GM03348 (cell line): ENCODE measurements around the gene RP9.
A peak's percentile ranks its signal among the peaks of the same experiment; 100 is the strongest.

ENCODE experiments used
- DNase-seq: peaks from one replicate; pipeline ENCODE4 v3.0.0; 2012; ENCODE audit warnings: low spot score

Gene RP9

GRCh38 chr7:33109005-33109757 is at the start of gene RP9:
Gene RP9, minus strand, starts transcription at chr7:33109404. Its CDS starts 32 bp downstream, at chr7:33109372.
- DNase-seq = peak; percentile 93

GRCh38 chr7:33157781-33158180 is 48.6 kb upstream of the RP9 start:
- no peak for DNase-seq

GRCh38 chr7:33157311-33157710 is 48.1 kb upstream of the RP9 start:
- peak; percentile 30 for DNase-seq

GRCh38 chr7:33156441-33156840 is 47.2 kb upstream of the RP9 start:
- no peak for DNase-seq

GRCh38 chr7:33155811-33156210 is 46.6 kb upstream of the RP9 start:
- DNase-seq = peak; percentile 49

GRCh38 chr7:33152087-33152486 is 42.9 kb upstream of the RP9 start:
- no peak for DNase-seq

GRCh38 chr7:33145156-33145555 is 36.0 kb upstream of the RP9 start:
- no peak for DNase-seq

- no peak for DNase-seq
Observed at GRCh38 chr7:33143996-33144718, 35.0 kb upstream of the RP9 start.

- no peak for DNase-seq
Observed at GRCh38 chr7:33142585-33142984, 33.4 kb upstream of the RP9 start.

- DNase-seq = no peak
Observed at GRCh38 chr7:33137103-33137502, 27.9 kb upstream of the RP9 start.

- peak; percentile 16 for DNase-seq
Observed at GRCh38 chr7:33130184-33130583, 21.0 kb upstream of the RP9 start.

GRCh38 chr7:33129806-33130153 is 20.6 kb upstream of the RP9 start:
- DNase-seq = peak; percentile 13

- DNase-seq = peak; percentile 98
Observed at GRCh38 chr7:33128990-33129805, 20.0 kb upstream of the RP9 start, which contains the start of gene BBS9. Gene BBS9, plus strand, starts transcription at chr7:33129564. Its CDS starts 16,689 bp downstream, at chr7:33146253.

GRCh38 chr7:33128631-33128989 is 19.4 kb upstream of the RP9 start:
- DNase-seq = no peak

GRCh38 chr7:33127085-33127484 is 17.9 kb upstream of the RP9 start:
- no peak for DNase-seq

GRCh38 chr7:33118383-33118782 is 9.2 kb upstream of the RP9 start:
- DNase-seq = no peak

GRCh38 chr7:33114976-33115375 is 5.8 kb upstream of the RP9 start:
- DNase-seq = no peak

GRCh38 chr7:33111614-33112013 is 2.4 kb upstream of the RP9 start:
- no peak for DNase-seq

- DNase-seq = no peak
Observed at GRCh38 chr7:33109758-33110238, 594 bp upstream of the RP9 start.

GRCh38 chr7:33108554-33109004 is 625 bp downstream of the RP9 start:
- peak; percentile 34 for DNase-seq

- peak; percentile 52 for DNase-seq
Observed at GRCh38 chr7:33107136-33108066, 1.8 kb downstream of the RP9 start.
